H1 (cell line): ENCODE results near the gene ASXL2. TPM values are rescaled to one million over a fixed set of nuclear protein-coding genes. Genes with fewer than 3 reads are reported as not detected.

ENCODE experiments used
- CTCF ChIA-PET: fragments of 300-600 bp; sonication (Branson Sonifier 250); formaldehyde crosslinking; loops from one replicate; lab custom pipeline; 2021; ENCODE audit not compliant: partially characterized antibody; lab: Charles Lee
- POLR2A ChIA-PET: fragments of 300-600 bp; sonication (Branson Sonifier 250); formaldehyde crosslinking; loops from one replicate; lab custom pipeline; 2021; ENCODE audit warnings: inconsistent platforms; ENCODE audit not compliant: partially characterized antibody; lab: Charles Lee
- DNase-seq, 2 experiments: peaks; one replicate each; pipeline versions ENCODE4 v3.0.0 to v3.0.0-alpha.2; 2010 to 2022; ENCODE audit warnings: low spot score in 2 of 2, low read depth in 1 of 2, mixed read lengths in 1 of 2
- FAIRE-seq: peaks from 2 replicates; lab custom pipeline; 2011; peaks lifted over from hg19 to GRCh38; lab: Jason Lieb, UNC
- H2AFZ ChIP-seq: 2 replicates; pipeline ENCODE4 v1.8.1; 2012; ENCODE audit warnings: low read length, inconsistent platforms
- H2AK5ac ChIP-seq: 2 replicates; pipeline ENCODE4 v1.6.1; 2013; ENCODE audit warnings: low read depth, low read length
- H2BK120ac ChIP-seq: replicated peaks from 2 replicates; pipeline ENCODE3; 2013; ENCODE audit warnings: low read depth, low read length, inconsistent platforms
- H2BK12ac ChIP-seq: 2 replicates; pipeline ENCODE4 v1.6.1; 2013; ENCODE audit warnings: low read depth, low read length
- H2BK15ac ChIP-seq: 2 replicates; pipeline ENCODE4 v1.6.1; 2013; ENCODE audit warnings: low read length
- H2BK20ac ChIP-seq: 2 replicates; pipeline ENCODE4 v1.6.1; 2013; ENCODE audit warnings: low read length
- H2BK5ac ChIP-seq: 2 replicates; pipeline ENCODE4 v1.6.1; 2013; ENCODE audit warnings: low read depth, low read length
- H3K14ac ChIP-seq: 2 replicates; pipeline ENCODE4 v1.6.1; 2013; ENCODE audit warnings: inconsistent platforms; ENCODE audit not compliant: insufficient read length
- H3K18ac ChIP-seq: 2 replicates; pipeline ENCODE4 v1.6.1; 2013; ENCODE audit warnings: low read length; ENCODE audit errors: extremely low read depth
- H3K23ac ChIP-seq: 2 replicates; pipeline ENCODE4 v1.6.1; 2013; ENCODE audit warnings: inconsistent platforms; ENCODE audit not compliant: insufficient read length
- H3K23me2 ChIP-seq: 2 replicates; pipeline ENCODE4 v1.6.1; 2013; ENCODE audit warnings: low read depth, low read length
- H3K27ac ChIP-seq: 2 replicates; pipeline ENCODE4 v1.6.1; 2011; ENCODE audit warnings: low read depth, low read length, inconsistent platforms
- H3K27me3 ChIP-seq, 4 experiments: replicated peaks in 1 of 4; 1 replicate in 1 of 4; 2 replicates in 3 of 4; pipeline versions ENCODE4 v1.6.1 to v1.8.1; 2011 to 2013; ENCODE audit warnings: low read length in 3 of 4, mild to moderate bottlenecking in 3 of 4, inconsistent platforms in 2 of 4, mixed read lengths in 2 of 4, moderate library complexity in 1 of 4; ENCODE audit not compliant: control insufficient read depth in 3 of 4, insufficient read depth in 3 of 4; ENCODE audit errors: extremely low read depth in 1 of 4
- H3K36me3 ChIP-seq, 4 experiments: 2 replicates each; pipeline versions ENCODE4 v1.6.1 to v1.8.1; 2011 to 2013; ENCODE audit warnings: mild to moderate bottlenecking in 4 of 4, low read length in 3 of 4, moderate library complexity in 2 of 4, control low read depth in 1 of 4, inconsistent platforms in 1 of 4; ENCODE audit not compliant: insufficient read depth in 4 of 4, control insufficient read depth in 2 of 4
- H3K4ac ChIP-seq: replicated peaks from 2 replicates; pipeline ENCODE3; 2013; ENCODE audit warnings: low read length, low read depth, mixed read lengths, inconsistent platforms; ENCODE audit not compliant: insufficient read length
- H3K4me1 ChIP-seq, 4 experiments: replicated peaks in 1 of 4; 1 replicate in 1 of 4; 2 replicates in 3 of 4; pipeline versions ENCODE4 v1.6.1 to v1.8.1; 2011 to 2013; ENCODE audit warnings: low read length in 3 of 4, inconsistent platforms in 2 of 4, mixed read lengths in 1 of 4; ENCODE audit not compliant: insufficient read depth in 4 of 4, control insufficient read depth in 3 of 4
- H3K4me2 ChIP-seq, 2 experiments: 2 replicates each; pipeline versions ENCODE4 v1.6.1 to v1.8.1; 2011 to 2013; ENCODE audit warnings: low read depth in 2 of 2, low read length in 2 of 2, control low read depth in 1 of 2, inconsistent platforms in 1 of 2, mild to moderate bottlenecking in 1 of 2; ENCODE audit not compliant: insufficient read depth in 1 of 2
- H3K4me3 ChIP-seq, 4 experiments: fragments of 200-600, 300-600 bp in 1 of 4; sonication (generic), shearing (Covaris generic), sonication (Bioruptor Twin) in 1 of 4; 2 replicates each; pipeline versions ENCODE4 v1.5.1 to v1.8.1; 2011 to 2016; ENCODE audit warnings: low read length in 4 of 4, low read depth in 3 of 4, control low read depth in 2 of 4, inconsistent platforms in 2 of 4, mild to moderate bottlenecking in 2 of 4, mixed read lengths in 1 of 4, moderate library complexity in 1 of 4; ENCODE audit not compliant: insufficient read depth in 2 of 4; ENCODE audit errors: extremely low read depth in 1 of 4
- H3K56ac ChIP-seq: replicated peaks from 2 replicates; pipeline ENCODE3; 2013; ENCODE audit warnings: low read depth, mild to moderate bottlenecking, mixed read lengths, low read length, inconsistent platforms; ENCODE audit not compliant: insufficient read length
- H3K79me1 ChIP-seq: 2 replicates; pipeline ENCODE4 v1.6.1; 2013; ENCODE audit warnings: low read depth, low read length, control low read depth
- H3K79me2 ChIP-seq, 2 experiments: 2 replicates each; pipeline versions ENCODE4 v1.6.1 to v1.8.1; 2012 to 2013; ENCODE audit warnings: low read length in 2 of 2, mild to moderate bottlenecking in 2 of 2, inconsistent platforms in 1 of 2; ENCODE audit not compliant: insufficient read depth in 2 of 2, control insufficient read depth in 1 of 2
- H3K9ac ChIP-seq, 4 experiments: replicated peaks in 1 of 4; 1 replicate in 1 of 4; 2 replicates in 3 of 4; pipeline versions ENCODE4 v1.6.1 to v1.8.1; 2011 to 2013; ENCODE audit warnings: low read depth in 3 of 4, low read length in 3 of 4, control low read depth in 2 of 4, mild to moderate bottlenecking in 2 of 4, moderate library complexity in 2 of 4, inconsistent platforms in 1 of 4; ENCODE audit errors: extremely low read depth in 1 of 4
- H3K9me3 ChIP-seq, 2 experiments: 2 replicates each; pipeline versions ENCODE4 v1.6.1 to v1.8.1; 2012 to 2013; ENCODE audit warnings: mild to moderate bottlenecking in 2 of 2, moderate library complexity in 2 of 2, control low read depth in 1 of 2, inconsistent platforms in 1 of 2, low read depth in 1 of 2, low read length in 1 of 2, mixed read lengths in 1 of 2; ENCODE audit not compliant: insufficient read depth in 2 of 2
- H4K20me1 ChIP-seq, 2 experiments: replicated peaks in 1 of 2; 2 replicates each; pipeline versions ENCODE3 to v1.8.1; 2011 to 2013; ENCODE audit warnings: inconsistent platforms in 2 of 2, low read length in 2 of 2, mild to moderate bottlenecking in 1 of 2; ENCODE audit not compliant: insufficient read depth in 2 of 2, control insufficient read depth in 1 of 2
- H4K5ac ChIP-seq: 2 replicates; pipeline ENCODE4 v1.6.1; 2013; ENCODE audit warnings: low read length, low read depth, mixed read lengths, inconsistent platforms; ENCODE audit not compliant: insufficient read length
- H4K8ac ChIP-seq: 2 replicates; pipeline ENCODE4 v1.8.0; 2013; ENCODE audit warnings: mild to moderate bottlenecking, moderate library complexity, low read length, inconsistent platforms; ENCODE audit not compliant: insufficient read depth; ENCODE audit errors: extremely low read depth
- H4K91ac ChIP-seq: replicated peaks from 2 replicates; pipeline ENCODE3; 2013; ENCODE audit warnings: low read length, mixed read lengths, inconsistent platforms; ENCODE audit not compliant: insufficient read length
- BRCA1 ChIP-seq: IDR thresholded peaks from 2 replicates; pipeline ENCODE4 v1.6.1; 2012; ENCODE audit warnings: low read depth, low read length, improper control_type of control experiment
- CREB1 ChIP-seq: IDR thresholded peaks from 2 replicates; pipeline ENCODE4 v1.6.1; 2012; ENCODE audit warnings: inconsistent platforms
- FOSL1 ChIP-seq: IDR thresholded peaks from 2 replicates; pipeline ENCODE4 v1.6.1; 2011; ENCODE audit warnings: mild to moderate bottlenecking, low read depth, low read length, moderate library complexity; ENCODE audit not compliant: insufficient read depth
- GABPA ChIP-seq: IDR thresholded peaks from 2 replicates; pipeline ENCODE4 v1.6.1; 2011; ENCODE audit warnings: mild to moderate bottlenecking, low read length, moderate library complexity, borderline replicate concordance; ENCODE audit not compliant: insufficient read depth
- MAFK ChIP-seq: IDR thresholded peaks from 2 replicates; pipeline ENCODE4 v1.6.1; 2012; ENCODE audit warnings: low read depth, mild to moderate bottlenecking, improper control_type of control experiment, low read length
- NRF1 ChIP-seq: IDR thresholded peaks from 2 replicates; pipeline ENCODE4 v1.6.1; 2011; ENCODE audit warnings: mild to moderate bottlenecking, low read depth, low read length, improper control_type of control experiment
- POLR2AphosphoS5 ChIP-seq: IDR thresholded peaks from 2 replicates; pipeline ENCODE4 v1.6.1; 2011; ENCODE audit warnings: low read depth, low read length
- RBBP5 ChIP-seq: IDR thresholded peaks from 2 replicates; pipeline ENCODE4 v1.7.1; 2012; ENCODE audit warnings: low read depth, mild to moderate bottlenecking, inconsistent platforms, low read length, moderate library complexity, borderline replicate concordance
- SIN3A ChIP-seq, 2 experiments: IDR thresholded peaks in 1 of 2; conservative IDR thresholded peaks in 1 of 2; 2 replicates each; pipeline ENCODE4 v1.6.1; 2011 to 2012; ENCODE audit warnings: low read length in 2 of 2, improper control_type of control experiment in 1 of 2, low read depth in 1 of 2, mild to moderate bottlenecking in 1 of 2
- SIRT6 ChIP-seq: IDR thresholded peaks from one replicate; pipeline ENCODE4 v1.7.1; 2012; ENCODE audit warnings: low read length, inconsistent platforms
- SRF ChIP-seq: IDR thresholded peaks from 2 replicates; pipeline ENCODE4 v1.6.1; 2011; ENCODE audit warnings: mild to moderate bottlenecking, low read depth, low read length, moderate library complexity
- TBP ChIP-seq: IDR thresholded peaks from 2 replicates; pipeline ENCODE4 v1.6.1; 2011; ENCODE audit warnings: low read depth, low read length, improper control_type of control experiment
- USF2 ChIP-seq: IDR thresholded peaks from 2 replicates; pipeline ENCODE4 v1.6.1; 2011; ENCODE audit warnings: low read length, improper control_type of control experiment
- WGBS, 2 experiments: shearing (Covaris generic) in 1 of 2; methylation state at CpG; one replicate each; pipeline versions ENCODE4 v1.1.6 to v1.1.7; 2013 to 2015; ENCODE audit warnings: low lambda C conversion rate in 2 of 2, mixed read lengths in 2 of 2, inconsistent platforms in 1 of 2, low coverage in 1 of 2, missing lambda C conversion rate in 1 of 2; ENCODE audit not compliant: insufficient replicate concordance in 2 of 2, insufficient coverage in 1 of 2, insufficient read length in 1 of 2; ENCODE audit errors: extremely low coverage in 1 of 2, missing lambda C conversion rate in 1 of 2; 5-methylcytosine and 5-hydroxymethylcytosine counted together
- polyA plus RNA-seq, 7 experiments: library from polyadenylated mRNA; depleted of rRNA in 3 of 7; stranded (reverse) in 5 of 7; unstranded in 2 of 7; fragments of >200 nt in 5 of 7; fragments of 200-250 nt in 2 of 7; gene quantifications; 1 replicate in 5 of 7; 2 replicates in 1 of 7; 4 replicates in 1 of 7; pipeline versions ENCODE4 v1.2.1 to v1.2.3, GENCODE V29; 2011 to 2013; ENCODE audit warnings: missing spikeins in 2 of 7, mixed read lengths in 2 of 7
- total RNA-seq: library from RNA; stranded (reverse); fragmentation: NEBNext Ultra II Directional; extraction: Animal tissue kit (Norgen Biotek cat#: 25700); gene quantifications from 2 replicates; pipeline ENCODE4 v1.2.1, GENCODE V29; 2021

Gene ASXL2
- total and polyA plus RNA-seq, 2 of the 8 experiments (the other 6 are each of a cell fraction or from before 2014, with no cell fraction given), result 7.2 to 41.3 TPM

DNA sequence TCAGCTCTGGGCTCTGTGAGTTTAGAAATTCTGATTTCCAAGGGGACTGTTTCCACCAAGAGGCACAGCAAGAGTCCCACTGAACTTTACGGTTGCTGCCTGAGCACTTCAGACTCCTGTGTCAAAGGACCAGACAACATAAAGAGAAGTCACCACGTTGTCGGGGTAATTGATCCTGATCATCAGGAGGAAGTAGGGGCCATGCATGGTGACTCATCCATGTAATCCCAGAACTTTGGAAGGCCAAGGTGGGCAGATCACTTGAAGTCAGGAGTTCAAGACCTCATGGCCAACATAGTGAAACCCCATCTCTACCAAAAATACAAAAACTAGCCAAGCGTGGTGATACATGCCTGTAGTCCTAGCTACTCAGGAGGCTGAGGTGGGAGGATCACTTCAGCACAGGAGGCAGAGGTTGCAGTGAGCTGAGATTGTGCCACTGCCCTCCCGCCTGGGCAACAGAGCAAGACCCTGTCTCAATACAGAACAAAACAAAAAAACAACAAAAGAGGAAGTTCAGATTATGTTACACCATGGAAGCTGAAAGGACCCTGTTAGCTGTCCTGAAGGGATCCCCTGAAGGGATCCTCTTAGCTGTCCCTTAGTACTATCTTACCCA lies 9.4 kb upstream of the ASXL2 start:
- Histone ChIP-seq H2AFZ (no peak overlapping the region), H2AK5ac (no peak overlapping the region), H2BK120ac (no peak overlapping the region), H3K4me1 (no peaks in the 10 kb centered on the region), H3K36me3 (no peaks in the 10 kb centered on the region), H2BK15ac (no peak overlapping the region), H4K8ac (no peak overlapping the region), H3K18ac (no peak overlapping the region), H3K56ac (no peak overlapping the region), H3K27me3 (no peaks in the 10 kb centered on the region), H3K4ac (no peak overlapping the region), H3K4me2 (no peak overlapping the region), H3K79me1 (no peaks in the 10 kb centered on the region), H4K5ac (no peak overlapping the region), H3K9me3 (no peaks in the 10 kb centered on the region), H2BK12ac (no peak overlapping the region), H2BK5ac (no peak overlapping the region), H4K91ac (no peak overlapping the region), H3K27ac (no peak overlapping the region), H3K9ac (no peak overlapping the region), H2BK20ac (no peak overlapping the region), H3K23ac (no peak overlapping the region), H3K14ac (no peak overlapping the region), H3K23me2 (no peaks in the 10 kb centered on the region), H3K79me2 (no peaks in the 10 kb centered on the region), H3K4me3 (no peak overlapping the region), H4K20me1 (no peaks in the 10 kb centered on the region)
- DNase-seq (no peak), FAIRE-seq (no peak)
- WGBS, 2 experiments, result 88% methylated on average over 5 of the region's 5 CpGs; no CpG with 5 or more reads in 1 of the 2 experiments
- POLR2A ChIA-PET, result interaction anchor here (0.7 to 1.2 kb wide), 2 partner anchors 47 to 147 kb away, joined by 3 to 4 read pairs; no protein-coding TSS in a partner anchor
- CTCF ChIA-PET, result no interaction called here
- no peak for TF ChIP-seq GABPA
- TF ChIP-seq FOSL1, result no peak
- no peak for TF ChIP-seq SIN3A (conservative IDR thresholded peaks at IDR 0.05 in 1 of 2, IDR thresholded peaks at IDR 0.05 in 1 of 2; ENCODE audit: low read depth in 1 of 2, low read length in 2 of 2)
- no peak for TF ChIP-seq SRF
- TF ChIP-seq RBBP5, result no peak
- no peak for TF ChIP-seq BRCA1
- no peak for TF ChIP-seq POLR2AphosphoS5
- no peak for TF ChIP-seq SIRT6
- TF ChIP-seq MAFK, result no peak
- TF ChIP-seq USF2, result no peak
- no peak for TF ChIP-seq TBP
- no peak for TF ChIP-seq CREB1
- TF ChIP-seq NRF1, result no peak
